Activated CD4-positive, alpha-beta T cell treated with anti-CD3 and anti-CD28 coated beads, Interleukin-2, amount 50 U/mL, for 48 hours (primary cell): ENCODE results near the gene ARHGAP32.

ENCODE experiments used
- DNase-seq, 2 experiments: peaks; one replicate each; pipeline ENCODE4 v3.0.0-alpha.2; 2020

ARHGAP32 gene

GRCh38 chr11:128947773-128948172 is 244.4 kb downstream of the ARHGAP32 start:
- DNase-seq: no peak

GRCh38 chr11:128946648-128947047 is 245.5 kb downstream of the ARHGAP32 start:
- no peak for DNase-seq

DNA sequence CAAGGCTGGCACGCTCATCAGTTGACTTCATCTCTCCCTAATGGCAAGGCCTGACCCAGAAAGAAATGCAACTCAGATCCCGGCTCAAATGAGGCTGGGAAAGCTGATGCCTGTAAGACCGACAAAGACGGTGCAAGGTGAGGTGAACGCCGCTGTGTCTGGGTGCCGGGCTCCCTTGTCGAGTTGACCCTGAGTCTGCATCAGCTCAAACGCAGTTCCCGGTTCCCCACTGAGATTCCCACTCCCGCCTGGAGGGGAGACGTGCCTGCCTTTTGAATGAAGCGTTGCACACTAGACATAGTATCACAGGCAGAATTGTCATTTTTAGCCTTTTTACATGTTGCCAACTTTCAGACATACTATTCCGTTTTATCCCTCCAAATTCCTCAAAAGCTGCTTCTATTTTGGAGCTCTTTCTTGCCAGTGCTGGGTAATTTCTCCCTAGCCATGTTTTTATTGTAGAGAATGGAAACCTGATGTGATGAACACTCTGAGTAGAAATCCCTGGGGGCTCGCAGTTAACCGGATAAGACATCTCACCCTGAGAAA is 248.6 kb downstream of the ARHGAP32 start:
- no peak for DNase-seq

GRCh38 chr11:128942817-128943427 is 249.2 kb downstream of the ARHGAP32 start, which contains the start of gene TP53AIP1:
TP53AIP1 (minus strand) TSS chr11:128942871; CDS start chr11:128937818, 5,053 bp downstream.
- no peak for DNase-seq

GRCh38 chr11:128942272-128942612 is 249.9 kb downstream of the ARHGAP32 start:
- DNase-seq: no peak

DNA sequence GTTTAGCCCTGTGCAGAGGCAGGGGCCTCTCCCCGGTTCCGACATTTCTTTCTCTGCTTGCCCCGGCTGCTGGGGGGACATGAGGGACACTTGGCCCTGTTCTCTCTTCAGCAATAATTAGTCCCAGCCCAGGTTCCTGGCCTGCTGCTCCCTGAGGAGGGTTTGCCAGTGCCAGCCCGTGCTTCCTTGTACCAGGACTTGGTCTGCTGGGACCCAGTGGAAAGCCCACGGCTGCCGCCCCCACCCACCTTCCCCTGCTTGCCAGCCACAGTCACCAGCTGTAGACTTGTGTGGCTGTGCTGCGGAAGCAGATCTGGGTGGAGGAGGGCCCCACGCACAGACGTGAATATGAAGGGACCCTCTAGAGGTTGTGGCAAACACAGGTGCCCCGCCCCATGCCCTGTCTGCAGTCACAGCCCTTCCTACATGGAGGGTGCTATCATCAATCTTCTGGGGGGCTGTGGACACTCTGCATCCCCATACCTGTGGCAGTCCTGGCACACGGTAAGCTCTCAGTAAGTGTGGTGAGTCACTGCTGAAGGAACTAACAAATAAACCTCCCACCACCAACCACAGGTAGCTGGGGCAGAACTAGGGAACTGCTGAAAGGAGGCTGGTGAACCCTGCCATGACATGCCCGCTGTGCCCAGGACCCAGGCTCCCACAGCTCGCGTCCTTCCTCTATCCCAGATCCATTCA is 250.4 kb downstream of the ARHGAP32 start:
- DNase-seq: no peak

- DNase-seq: no peak
Observed at GRCh38 chr11:128941110-128941509, 251.0 kb downstream of the ARHGAP32 start.

GRCh38 chr11:128940603-128941002 is 251.5 kb downstream of the ARHGAP32 start:
- no peak for DNase-seq

GRCh38 chr11:128940156-128940555 is 252.0 kb downstream of the ARHGAP32 start:
- no peak for DNase-seq

GRCh38 chr11:128939591-128939990 is 252.5 kb downstream of the ARHGAP32 start:
- DNase-seq: no peak

GRCh38 chr11:128938156-128938885 is 253.8 kb downstream of the ARHGAP32 start:
- DNase-seq: no peak

GRCh38 chr11:128937480-128937879 is 254.6 kb downstream of the ARHGAP32 start:
- no peak for DNase-seq

GRCh38 chr11:128936606-128937251 is 255.4 kb downstream of the ARHGAP32 start:
- no peak for DNase-seq

DNA sequence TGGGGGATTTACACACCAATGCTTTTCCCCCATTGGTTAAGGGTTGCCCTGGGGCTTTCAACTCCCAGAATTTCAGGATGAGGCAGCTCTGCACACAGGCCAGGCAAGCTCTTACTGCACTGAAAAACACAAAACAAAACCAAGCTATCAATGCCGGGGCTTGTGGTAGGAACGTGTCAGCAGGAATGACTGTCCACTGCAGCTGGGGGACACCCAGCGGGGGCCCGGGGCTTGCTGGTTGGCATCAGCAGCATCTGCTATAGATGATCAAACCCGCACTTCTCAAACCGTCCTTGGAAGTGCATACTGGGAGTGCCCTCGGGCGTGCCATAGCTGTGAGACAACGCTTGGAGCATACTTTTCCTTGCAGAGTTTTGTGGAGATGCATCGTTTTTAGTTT is 257.2 kb downstream of the ARHGAP32 start:
- DNase-seq: no peak

- DNase-seq: no peak
Observed at GRCh38 chr11:128934351-128934750, 257.8 kb downstream of the ARHGAP32 start.

DNA sequence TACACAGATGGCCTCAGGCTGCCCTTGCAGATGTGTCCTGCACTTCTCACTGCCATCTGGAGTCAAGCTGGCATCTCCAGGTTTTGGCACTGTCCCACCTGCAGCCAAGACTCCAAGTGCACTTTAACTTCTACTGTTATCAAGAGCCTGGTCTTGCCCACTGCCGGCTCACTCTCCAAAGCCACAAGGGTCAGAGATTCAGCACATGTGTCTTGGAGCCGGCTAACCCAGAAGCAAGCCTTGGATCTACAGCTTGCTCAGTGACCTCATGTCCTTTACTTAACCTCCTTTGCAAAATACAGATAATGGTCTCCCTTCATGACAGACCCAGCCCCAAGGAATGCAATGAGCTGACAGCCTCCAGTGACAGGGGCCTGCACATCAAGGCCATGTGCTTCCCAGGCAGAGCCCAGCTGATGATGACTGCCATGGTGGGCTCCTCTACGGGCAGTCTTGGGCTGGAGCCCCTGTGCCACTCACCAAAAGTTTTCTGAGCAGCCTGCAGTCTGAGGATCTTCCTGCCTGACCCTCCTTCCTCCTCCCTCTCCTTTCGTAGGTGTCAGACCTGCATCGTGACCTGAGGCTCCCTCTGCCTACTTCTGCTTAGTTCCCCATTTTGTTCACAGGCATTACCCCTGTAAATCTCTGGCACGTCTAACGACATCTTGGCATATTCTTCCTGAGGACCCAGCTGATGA is 258.5 kb downstream of the ARHGAP32 start:
- no peak for DNase-seq

DNA sequence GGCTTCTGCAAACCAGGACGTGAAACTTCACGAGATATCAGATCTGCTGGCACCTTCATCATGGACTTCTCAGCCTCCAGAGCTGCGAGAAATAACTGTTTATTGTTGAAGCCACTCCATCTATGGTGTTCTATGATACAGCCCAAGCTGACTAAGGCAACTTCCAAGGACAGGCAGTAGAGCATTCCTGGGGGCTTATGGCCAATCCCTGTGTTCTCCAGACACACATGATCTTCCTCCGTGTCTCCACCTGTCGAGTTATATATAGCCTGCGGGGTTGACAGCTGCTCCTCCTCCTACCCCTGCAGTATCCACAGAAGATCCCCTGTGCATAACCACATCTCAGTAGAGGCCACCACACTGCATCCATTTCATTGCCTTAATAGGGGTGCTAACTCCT is 260.5 kb downstream of the ARHGAP32 start:
- no peak for DNase-seq

DNA sequence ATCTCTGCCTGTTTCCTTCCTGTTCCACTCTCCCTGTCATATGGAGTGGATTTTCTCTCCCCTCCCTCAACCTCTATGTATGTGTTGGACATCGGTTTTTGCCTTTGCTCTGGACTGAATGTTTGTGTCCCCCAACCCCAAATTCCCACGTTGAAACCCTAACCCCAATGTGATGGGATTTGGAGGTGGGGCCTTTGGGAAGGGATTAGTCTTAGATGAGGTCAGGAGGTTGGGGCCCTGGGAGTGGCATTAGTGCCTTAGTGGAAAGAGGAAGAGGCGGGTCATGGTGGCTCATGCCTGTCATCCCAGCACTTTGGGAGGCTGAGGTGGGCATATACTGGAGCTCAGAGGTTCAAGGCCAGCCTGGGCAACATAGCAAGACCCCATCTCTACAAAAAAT is 261.1 kb downstream of the ARHGAP32 start:
- DNase-seq: no peak

GRCh38 chr11:128929991-128930390 is 262.1 kb downstream of the ARHGAP32 start:
- DNase-seq: no peak

- DNase-seq: no peak
Observed at GRCh38 chr11:128929468-128929867, 262.7 kb downstream of the ARHGAP32 start.

DNA sequence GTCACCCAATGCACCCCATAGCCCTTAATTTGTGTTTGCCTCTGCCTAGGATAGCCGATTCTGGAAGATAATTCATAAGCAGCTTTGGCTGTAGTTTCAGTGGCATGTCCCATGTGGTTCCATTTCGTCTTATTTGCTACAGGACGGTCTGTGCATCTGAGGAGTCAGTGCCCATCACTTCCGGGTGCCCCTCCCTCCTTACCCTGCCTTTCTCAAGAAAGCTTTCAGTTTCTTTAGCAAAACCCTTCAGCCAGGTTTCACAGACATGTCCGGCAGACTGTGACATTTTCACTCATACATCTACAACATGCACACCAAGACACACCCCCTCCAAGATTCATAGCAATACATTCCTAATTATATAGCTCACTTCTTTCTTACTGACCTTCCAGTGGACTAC is 263.7 kb downstream of the ARHGAP32 start:
- DNase-seq: no peak

GRCh38 chr11:128927683-128928336 is 264.3 kb downstream of the ARHGAP32 start:
- DNase-seq: no peak
